ENCODE results near the gene ZNHIT6.

Gene ZNHIT6

DNA sequence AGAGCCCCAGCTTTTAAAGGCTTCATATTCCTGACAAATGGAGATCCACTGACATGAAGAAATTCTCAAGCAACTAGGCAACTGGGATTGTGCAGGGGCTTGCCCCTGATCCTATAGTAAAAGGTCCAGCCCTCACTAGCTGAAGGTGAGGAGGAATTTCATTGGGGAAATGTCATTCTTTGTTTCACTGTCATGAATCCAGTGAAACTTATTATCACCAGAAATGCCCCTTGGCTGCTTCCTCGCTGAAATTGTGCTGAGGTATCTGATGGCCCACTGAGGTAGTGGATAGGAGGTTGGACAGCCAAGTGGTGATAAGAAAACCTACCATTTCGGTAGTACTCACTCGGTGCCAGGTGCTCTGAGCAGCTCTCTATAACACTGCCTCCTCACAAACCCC, 91.5 kb downstream of the ZNHIT6 start:
- no peak for DNase-seq

DNA sequence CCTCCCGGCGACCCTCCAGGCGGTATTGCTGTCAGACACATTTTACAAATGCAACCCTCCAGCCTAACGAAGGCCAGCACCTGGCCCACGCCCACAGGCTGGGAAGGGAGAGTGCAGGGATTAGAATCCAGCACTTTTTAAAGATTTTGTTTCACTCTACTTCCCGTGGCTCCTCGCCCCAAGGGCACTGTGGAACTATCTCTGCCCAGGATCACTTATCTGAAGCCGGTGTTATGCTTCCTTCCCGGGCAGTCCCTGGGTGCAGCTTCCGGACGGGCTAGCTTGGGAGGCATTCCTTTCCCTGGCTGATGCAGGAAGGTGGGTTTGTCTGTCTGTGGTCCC, 91.9 kb downstream of the ZNHIT6 start:
- DNase-seq, result no peak

DNA sequence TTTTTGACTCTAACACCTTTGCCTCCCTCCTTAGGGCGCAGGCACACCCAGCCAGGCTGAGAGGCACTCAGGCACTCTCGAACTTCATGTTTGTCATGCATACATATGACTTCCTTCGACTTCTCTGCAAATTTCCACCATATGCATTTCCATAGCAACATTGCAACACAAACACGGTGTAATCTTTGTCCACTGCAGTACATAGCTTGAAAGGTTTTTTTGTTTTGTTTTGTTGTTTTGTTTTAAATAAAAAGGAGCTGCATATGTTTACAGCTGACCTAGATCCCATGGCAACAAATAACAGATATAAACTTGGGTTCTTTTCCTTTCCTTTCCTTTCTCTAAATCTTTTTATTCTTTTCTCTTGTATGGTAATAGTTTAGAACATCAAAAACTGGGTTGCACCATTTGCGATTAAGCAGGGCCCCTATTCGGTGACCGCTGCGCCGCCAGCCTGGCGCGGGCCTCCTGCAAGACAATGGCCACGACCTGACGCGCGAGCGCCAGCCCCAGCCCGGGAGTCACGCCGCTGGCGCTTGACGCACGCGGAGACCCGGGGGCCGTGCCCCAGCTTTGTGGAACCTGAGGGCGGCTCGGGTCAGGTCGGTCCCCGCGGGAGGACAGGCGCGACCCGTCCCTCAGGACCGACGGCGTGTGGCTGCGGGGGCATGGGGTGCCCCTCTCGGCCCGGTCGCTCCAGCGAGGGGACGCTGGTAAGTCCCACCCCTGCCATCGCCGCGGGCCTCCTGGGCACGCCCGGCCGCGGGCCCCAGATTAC, 92.5 kb downstream of the ZNHIT6 start:
- no peak for DNase-seq

DNA sequence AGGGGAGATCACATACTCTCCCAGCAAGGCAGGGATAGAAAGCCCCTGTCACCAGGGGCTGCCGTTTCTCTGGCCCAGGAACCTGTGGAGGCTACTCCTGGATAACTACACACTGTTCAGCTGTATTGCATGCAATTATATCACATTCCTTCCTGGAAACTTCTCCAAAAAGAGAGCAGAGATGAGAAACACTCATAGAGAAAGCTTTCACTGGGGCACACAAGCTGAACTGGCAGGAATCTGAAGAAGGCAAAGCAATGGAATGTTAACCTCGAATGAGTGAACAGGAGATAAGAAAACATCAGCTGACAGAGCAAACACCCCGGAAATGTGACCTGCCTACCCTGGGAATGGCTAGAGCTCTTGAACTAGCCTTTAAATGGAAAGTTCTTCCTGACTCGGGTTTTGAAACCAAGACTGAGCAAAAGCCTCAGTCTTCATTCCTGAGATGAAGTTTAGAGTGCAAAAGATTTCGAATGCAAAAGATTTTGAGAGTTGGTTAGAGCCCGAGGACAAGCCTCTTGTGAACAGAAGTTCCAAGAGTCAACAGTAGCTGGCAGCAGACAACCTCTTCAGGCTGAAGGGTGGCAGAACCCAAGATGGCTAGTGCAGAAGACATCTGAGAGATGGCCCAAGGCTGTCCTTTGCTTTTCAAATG, 95.4 kb downstream of the ZNHIT6 start:
- peak; percentile 22 to 26 for DNase-seq

DNA sequence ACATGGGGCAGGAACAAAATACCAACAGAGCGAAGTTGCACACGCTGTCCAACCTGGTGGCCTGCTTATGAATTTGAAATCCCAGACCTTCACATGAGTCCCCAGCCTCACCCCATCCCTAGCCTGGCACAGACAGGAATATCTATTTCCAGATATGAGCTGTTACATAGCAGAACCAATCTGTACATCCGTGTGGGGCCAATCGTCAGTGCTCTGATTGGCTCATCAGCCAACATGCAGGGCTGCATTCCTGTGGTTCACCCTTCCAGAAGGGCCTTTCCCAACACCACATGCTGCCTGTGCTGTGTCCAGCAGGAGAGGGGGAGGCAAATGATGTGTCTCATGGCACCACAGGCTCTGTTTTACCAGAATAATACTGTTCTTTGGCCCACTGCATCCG, 96.4 kb downstream of the ZNHIT6 start:
- no peak for DNase-seq

DNA sequence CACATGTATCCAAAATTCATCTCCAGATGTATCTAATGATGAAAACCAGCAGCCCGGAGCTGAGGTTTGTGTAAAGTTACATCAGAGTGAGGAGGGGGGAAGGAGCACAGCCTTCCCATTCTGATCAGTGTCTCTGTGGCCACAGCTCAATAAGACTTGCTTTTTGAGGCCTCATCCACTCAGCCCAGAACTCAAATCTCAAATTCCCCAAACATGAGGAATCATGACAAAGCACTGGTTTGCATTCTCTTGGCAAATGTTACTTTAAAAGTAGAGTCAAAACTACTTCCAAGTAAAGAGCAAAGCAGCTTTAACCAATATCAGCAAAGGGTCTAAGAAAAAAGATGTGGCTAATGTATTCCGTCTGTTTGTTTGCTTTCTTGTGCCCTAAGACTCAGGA, 96.8 kb downstream of the ZNHIT6 start:
- DNase-seq, result no peak

DNA sequence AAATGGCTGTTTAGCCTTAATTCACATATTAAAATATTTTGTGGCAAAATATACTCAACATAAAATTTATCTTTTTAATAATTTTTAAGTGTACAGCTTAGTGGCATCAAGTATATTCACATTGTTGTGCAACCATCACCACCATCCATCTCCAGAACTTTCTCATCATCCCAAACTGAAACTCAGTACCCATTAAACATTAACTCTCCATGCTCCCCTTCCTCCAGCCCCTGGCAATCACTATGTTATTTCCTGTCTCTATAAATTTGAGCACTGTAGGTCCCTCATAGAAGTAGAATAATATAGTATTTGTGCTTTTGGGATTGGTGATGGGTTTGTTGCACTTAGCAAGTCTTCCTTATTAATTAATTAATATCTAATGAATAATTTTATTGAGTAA, 98.3 kb downstream of the ZNHIT6 start:
- no peak for DNase-seq

DNA sequence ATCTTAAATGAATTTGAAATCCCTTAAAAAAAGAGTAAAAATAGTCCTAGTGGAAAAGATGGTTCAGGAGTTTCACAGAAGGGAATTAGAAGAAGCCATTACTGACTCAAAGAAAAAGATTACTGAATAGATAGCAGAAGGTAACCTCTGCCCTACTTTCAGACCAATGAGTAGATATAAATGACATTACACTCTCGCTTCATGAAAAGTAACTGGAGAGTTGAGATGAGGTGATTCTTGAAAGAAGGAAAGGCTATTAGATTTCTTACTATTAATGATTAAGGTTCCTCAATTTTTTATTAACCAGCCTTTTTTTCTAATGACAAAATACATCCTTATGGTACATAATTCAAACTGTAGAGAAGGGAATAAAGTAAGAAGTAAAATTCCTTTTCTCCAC, 99.4 kb downstream of the ZNHIT6 start:
- DNase-seq, result no peak

DNA sequence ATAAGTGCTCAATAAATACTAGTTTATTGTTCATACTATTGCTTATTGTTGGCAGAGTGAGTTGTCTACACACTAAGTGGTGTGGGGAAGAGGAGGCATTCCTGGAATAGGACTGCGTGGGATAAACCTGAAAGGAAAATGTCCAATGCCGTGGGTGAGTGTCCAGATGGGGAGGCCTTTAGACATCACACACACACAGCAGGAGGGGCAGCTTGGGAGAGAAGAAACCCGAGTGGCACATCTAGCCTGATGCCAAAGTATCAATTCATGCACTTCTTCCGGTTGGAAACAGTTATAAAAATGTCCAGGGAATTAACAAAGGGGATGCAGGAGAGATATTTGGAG, 100.3 kb downstream of the ZNHIT6 start:
- no peak for DNase-seq

DNA sequence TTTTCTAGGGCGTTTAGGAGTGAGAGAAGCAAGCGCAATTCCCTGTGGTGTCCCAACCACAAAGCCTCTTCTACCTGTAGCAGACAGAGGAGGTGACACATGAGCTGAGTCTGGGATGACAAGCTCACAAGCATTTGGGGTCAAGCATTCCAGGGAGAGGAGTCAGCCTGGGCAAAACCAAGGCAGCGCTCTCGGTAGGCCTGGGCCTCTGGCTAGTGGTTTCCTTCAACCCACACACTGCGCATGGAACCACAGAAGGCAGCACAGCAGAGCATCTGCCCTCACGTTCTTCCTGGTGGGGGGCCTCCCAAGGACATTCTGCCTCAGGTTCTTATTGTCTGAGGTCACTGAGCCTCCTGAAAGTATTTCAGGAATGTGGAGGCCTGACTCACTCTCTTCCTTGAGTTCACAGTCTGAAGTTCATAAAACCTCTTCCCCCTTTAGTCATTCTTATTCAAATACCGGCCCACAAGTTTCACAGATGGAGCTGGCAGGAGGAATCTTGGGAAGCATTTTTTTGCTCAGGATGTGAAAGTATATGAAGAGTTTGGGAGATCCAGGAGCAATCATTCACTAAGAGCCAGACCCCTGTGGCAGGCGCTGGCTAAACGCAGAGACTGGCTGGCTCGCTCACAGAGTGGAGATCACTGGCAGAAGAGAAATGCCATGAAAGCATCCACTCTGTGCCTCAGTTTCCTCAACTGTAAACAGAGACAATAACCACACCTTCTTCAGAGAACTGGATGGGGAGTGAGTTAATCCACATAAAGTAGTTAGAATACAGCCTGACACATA, 100.9 kb downstream of the ZNHIT6 start:
- DNase-seq, result no peak

DNA sequence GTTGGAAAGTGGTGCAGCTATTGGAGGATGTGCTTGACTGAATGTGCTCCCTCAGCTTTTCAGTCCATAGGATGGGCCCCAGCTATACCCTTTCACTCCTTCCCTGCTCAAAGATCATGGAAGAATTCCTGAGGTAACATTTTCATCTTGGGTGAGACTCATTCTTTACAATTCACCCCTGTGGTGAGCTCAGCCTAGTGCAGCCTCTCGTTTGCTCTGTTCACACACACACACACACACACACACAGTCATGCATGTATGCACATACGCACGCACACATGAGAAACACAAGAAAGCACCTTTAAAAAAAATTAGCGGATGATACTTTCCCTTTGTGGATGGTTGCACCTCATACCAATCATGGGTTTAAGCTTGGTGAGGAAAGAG, 101.8 kb downstream of the ZNHIT6 start:
- no peak for DNase-seq

DNA sequence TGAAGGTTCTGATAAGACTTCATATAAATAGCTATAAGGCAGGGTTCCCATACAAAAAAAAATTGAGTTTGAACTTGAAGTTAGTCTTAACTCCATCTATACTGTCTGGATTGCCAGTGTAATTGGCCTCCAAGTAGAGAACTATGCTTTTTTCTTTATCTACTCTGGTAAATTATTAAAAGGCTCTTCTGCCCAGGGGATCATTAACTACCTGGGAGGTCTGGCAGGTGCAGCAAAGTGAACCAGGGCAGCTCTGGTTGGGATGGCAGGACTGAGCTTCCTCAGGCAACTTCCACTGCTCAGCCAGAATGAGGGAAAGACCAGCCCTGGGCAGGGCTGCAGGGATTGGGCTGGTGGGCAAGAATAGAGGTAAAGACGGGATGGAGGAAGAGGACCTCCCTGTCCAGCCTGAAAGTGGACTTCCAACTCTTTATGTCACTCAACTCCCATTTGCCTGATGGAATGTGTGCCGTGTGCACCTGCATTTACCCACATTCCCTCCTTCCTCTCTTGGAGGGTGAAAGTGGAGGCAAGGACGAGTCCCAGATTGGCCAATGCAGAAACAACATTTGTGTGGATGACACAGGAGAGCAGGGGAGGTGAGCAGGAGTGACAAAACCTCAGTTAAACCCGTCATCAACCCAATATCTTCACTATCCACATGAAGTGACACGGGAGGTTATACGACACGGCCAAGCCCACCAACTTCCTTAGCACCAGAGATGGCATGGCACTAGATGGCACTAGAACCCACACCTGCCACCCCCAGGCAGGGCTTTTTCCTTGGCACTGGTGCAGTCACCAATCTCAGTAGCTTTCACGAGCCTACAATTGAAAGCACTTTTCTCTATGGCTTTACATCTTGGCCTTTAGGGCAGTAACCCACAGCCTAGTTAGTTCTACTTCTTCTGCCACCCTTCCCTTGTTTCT, 102.5 kb downstream of the ZNHIT6 start:
- DNase-seq, result no peak

DNA sequence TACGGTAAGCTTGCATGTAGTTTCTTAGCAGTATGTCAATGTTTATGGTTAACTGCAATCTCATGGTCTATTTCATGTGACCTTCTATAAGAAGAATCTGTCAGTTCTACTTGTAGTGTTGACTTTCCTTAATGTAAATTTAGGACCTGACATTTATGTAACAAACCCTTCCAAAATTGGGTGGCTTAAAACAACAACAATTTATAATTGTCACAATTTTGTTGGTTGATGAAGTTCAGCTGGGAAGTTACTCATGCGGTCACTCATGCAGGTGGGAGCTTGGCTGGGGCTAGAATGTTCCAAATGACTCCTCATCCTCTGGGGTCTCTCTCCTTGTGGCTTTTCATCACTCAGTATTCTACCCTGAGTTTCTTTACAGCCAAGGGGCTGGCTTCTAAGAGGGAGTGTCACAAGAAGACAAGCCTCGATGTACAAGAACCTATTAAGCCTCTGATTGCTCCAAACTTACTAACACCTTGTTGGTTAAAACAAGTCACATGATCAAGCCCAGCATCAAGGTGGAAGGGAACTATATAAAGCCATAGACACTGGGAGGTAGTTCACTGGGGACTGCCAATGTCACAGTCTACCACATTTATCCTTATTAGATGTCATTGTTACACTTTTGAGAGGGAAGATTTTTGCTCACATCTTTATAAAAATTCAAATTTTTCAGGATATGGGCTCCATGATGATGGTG, 103.8 kb downstream of the ZNHIT6 start:
- no peak for DNase-seq

DNA sequence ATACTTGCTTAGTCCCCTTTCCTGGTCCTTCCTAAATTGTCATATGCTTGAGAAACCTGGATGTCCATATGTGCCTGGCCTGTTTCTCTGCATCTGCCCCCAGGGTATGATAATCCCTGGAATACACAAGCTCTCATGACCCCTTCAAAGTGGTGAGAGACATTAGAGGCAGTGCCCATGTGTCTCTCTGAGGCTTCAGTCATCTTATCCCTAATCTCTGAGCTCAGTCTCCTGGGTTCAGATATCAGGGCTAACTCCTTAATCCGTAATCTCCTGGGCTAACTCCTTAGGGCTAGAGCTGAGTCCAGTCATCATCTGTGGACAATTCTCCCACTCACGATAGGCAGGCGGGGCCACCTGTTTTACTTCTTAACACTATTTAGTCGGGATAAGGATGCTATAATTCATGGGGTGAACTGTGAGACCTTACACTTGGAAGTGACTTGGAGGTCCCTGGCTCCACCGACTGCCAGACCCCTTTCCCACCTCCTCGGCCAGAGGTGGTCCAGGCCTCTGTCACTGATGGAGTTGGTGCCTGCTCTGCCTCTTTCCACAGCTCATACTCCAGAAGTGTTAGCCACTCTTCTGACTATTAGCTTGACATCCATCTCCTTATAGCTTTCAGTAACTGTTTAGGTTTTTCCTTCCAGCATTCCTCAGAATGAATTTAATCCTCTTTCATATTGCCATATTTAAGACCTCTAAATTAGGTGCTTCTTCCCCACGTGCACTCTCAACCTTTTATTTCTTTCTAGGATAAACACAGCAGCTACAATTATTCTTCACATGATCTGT, 105.0 kb downstream of the ZNHIT6 start:
- no peak for DNase-seq

DNA sequence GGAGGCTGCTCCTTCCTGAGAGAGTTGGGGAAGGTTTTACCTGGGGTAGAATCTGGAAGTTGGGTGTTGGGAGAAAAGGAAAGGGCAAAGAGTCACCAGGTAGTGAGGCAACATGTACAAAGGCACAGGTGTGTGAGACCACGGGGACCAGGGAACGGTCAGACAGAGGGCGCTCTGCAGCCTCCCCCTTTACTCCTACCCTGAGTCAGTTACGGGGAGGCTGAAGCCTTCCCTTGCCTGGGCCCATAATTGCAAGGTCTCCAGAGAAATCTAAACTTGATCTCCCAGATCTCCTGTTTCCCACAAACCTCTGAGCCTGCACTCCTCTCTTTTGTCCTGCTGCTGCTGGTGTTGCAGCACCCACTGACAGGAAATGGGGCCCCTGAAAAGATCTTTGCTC, 105.7 kb downstream of the ZNHIT6 start:
- no peak for DNase-seq

DNA sequence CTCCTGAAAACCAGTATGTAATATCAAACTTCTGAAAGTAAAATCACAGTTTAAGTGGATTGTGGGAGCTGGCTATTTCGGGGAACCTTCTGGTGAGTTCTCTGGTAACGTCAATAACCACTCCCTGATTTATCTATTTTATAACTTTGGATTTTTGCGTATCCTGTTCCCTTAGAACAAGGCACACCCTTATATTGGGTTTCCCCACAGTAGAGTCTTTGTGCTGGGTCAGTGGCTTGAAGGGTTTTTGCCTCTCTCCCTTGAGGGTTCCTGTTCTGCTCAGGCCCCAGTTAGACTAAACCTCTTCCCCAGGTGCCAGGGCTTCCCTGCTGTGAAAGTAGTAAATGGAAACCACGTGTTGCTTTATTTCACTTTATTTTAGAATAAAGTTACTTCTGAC, 106.3 kb downstream of the ZNHIT6 start:
- DNase-seq, result no peak

DNA sequence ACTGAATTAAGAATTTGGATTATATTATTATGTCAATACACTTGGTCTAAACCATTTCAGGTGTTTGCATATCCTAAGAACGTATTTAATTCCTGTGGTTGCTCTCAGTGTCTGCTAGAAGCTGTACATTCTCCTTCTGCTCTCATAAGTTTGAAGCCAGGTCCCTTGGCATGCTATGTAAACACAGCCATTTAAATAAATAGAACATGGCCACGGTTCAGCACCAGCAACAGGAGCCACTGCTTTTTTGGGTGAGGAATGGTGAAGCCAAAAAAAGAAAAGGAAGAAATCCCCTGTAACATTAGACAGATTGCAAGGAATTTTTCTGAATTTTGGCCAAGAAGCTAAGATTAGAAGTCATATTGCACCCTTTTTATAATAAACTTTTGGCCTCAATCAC, 108.6 kb downstream of the ZNHIT6 start:
- DNase-seq, result no peak
